Glutamatergic neuron (in vitro differentiated cells): Measurements from ENCODE around the gene RPP40. TPM values are rescaled to one million over a fixed set of nuclear protein-coding genes. Genes with fewer than 3 reads are reported as not detected.

Experiments used
- DNase-seq: peaks from one replicate; pipeline ENCODE4 v3.0.0; 2022
- H3K27ac Mint-ChIP-seq: one replicate; pipeline ENCODE4 v1.8.0; 2020; ENCODE audit warnings: mild to moderate bottlenecking, mixed read lengths, inconsistent platforms; ENCODE audit not compliant: unreplicated experiment
- H3K27me3 Mint-ChIP-seq: one replicate; pipeline ENCODE4 v1.8.0; 2020; ENCODE audit warnings: mild to moderate bottlenecking, moderate library complexity, mixed read lengths, inconsistent platforms; ENCODE audit not compliant: unreplicated experiment
- H3K36me3 Mint-ChIP-seq: one replicate; pipeline ENCODE4 v1.8.0; 2020; ENCODE audit warnings: mild to moderate bottlenecking, mixed read lengths, inconsistent platforms; ENCODE audit not compliant: unreplicated experiment
- H3K4me1 Mint-ChIP-seq: one replicate; pipeline ENCODE4 v1.8.0; 2020; ENCODE audit warnings: mild to moderate bottlenecking, low read depth, mixed read lengths, inconsistent platforms; ENCODE audit not compliant: unreplicated experiment
- H3K4me3 Mint-ChIP-seq: one replicate; pipeline ENCODE4 v1.8.0; 2020; ENCODE audit warnings: mild to moderate bottlenecking, mixed read lengths, inconsistent platforms; ENCODE audit not compliant: unreplicated experiment
- H3K9me3 Mint-ChIP-seq: one replicate; pipeline ENCODE4 v1.8.0; 2020; ENCODE audit warnings: mild to moderate bottlenecking, moderate library complexity, mixed read lengths, inconsistent platforms; ENCODE audit not compliant: unreplicated experiment
- CTCF ChIP-seq: fragments of 200-600 bp; sonication (generic); IDR thresholded peaks from one replicate; pipeline ENCODE4 v1.5.0; 2021; ENCODE audit not compliant: partially characterized antibody, unreplicated experiment
- long read RNA-seq: library from polyadenylated mRNA; unstranded; transcript quantifications from one replicate; pipeline ENCODE4 v2.0.0, GENCODE V29; 2020; ENCODE audit not compliant: unreplicated experiment
- total RNA-seq: library from RNA; stranded (reverse); fragmentation: NEBNext Ultra II Directional; extraction: Animal tissue kit (Norgen Biotek cat#: 25700); gene quantifications from one replicate; pipeline ENCODE4 v1.2.1, GENCODE V29; 2021; ENCODE audit not compliant: unreplicated experiment

Gene RPP40
- total RNA-seq, result 6.9 TPM
- long read RNA-seq, transcript RPP40-202 (8 exons, 1,483 nt), result major isoform, 8 of 8 reads
- long read RNA-seq, partial matches to known transcripts, result 0 of 8 reads
- long read RNA-seq, other reads (novel, unspliced or antisense), result 0 of 8 reads

GRCh38 chr6:5003604-5004372 is at the start of gene RPP40:
Gene RPP40, minus strand, starts transcription at chr6:5004037. Its CDS starts 35 bp downstream, at chr6:5004002.
- Mint-ChIP-seq H3K4me1 (no peaks in the 10 kb centered on the region), H3K36me3 (no peaks in the 10 kb centered on the region), H3K4me3 (peak within 1 kb of the TSS; percentile 91), H3K9me3 (no peaks in the 10 kb centered on the region), H3K27ac (peak within 1 kb of the TSS; percentile 52), H3K27me3 (peaks cover 1% of the 10 kb centered on the region)
- peak; percentile 91 for TF ChIP-seq CTCF
- DNase-seq, result peak; percentile 99

GRCh38 chr6:5053038-5053437 is 49.2 kb upstream of the RPP40 start:
- H3K4me1 Mint-ChIP-seq, result no peaks in the 10 kb centered on the region
- H3K27ac Mint-ChIP-seq, result no peak overlapping the region
- no peak for DNase-seq
- peaks cover 14% of the 10 kb centered on the region for H3K9me3 Mint-ChIP-seq
- H3K27me3 Mint-ChIP-seq, result peaks cover 4% of the 10 kb centered on the region
- H3K4me3 Mint-ChIP-seq, result no peak overlapping the region
- TF ChIP-seq CTCF, result no peak
- H3K36me3 Mint-ChIP-seq, result peaks cover 34% of the 10 kb centered on the region

GRCh38 chr6:5051394-5051793 is 47.6 kb upstream of the RPP40 start:
- Mint-ChIP-seq H3K27me3 (peaks cover 4% of the 10 kb centered on the region), H3K4me3 (no peak overlapping the region), H3K27ac (no peak overlapping the region), H3K9me3 (peaks cover 14% of the 10 kb centered on the region), H3K4me1 (no peaks in the 10 kb centered on the region), H3K36me3 (peaks cover 34% of the 10 kb centered on the region)
- DNase-seq, result no peak
- TF ChIP-seq CTCF, result no peak

GRCh38 chr6:5050009-5050408 is 46.2 kb upstream of the RPP40 start:
- TF ChIP-seq CTCF, result no peak

GRCh38 chr6:5046430-5046829 is 42.6 kb upstream of the RPP40 start:
- Mint-ChIP-seq H3K36me3 (peaks cover 20% of the 10 kb centered on the region), H3K9me3 (peaks cover 9% of the 10 kb centered on the region), H3K4me3 (no peak overlapping the region), H3K27me3 (peaks cover 4% of the 10 kb centered on the region), H3K27ac (no peak overlapping the region), H3K4me1 (no peaks in the 10 kb centered on the region)
- DNase-seq, result no peak
- TF ChIP-seq CTCF, result no peak

More at GRCh38 chr6:5050009-5050408, 46.2 kb upstream of the RPP40 start:
- Mint-ChIP-seq H3K36me3 (peaks cover 34% of the 10 kb centered on the region), H3K27ac (no peak overlapping the region), H3K9me3 (peaks cover 12% of the 10 kb centered on the region), H3K4me1 (no peaks in the 10 kb centered on the region), H3K4me3 (no peak overlapping the region), H3K27me3 (peaks cover 4% of the 10 kb centered on the region)
- no peak for DNase-seq
